ENCODE data around the gene KLRD1.

DNA sequence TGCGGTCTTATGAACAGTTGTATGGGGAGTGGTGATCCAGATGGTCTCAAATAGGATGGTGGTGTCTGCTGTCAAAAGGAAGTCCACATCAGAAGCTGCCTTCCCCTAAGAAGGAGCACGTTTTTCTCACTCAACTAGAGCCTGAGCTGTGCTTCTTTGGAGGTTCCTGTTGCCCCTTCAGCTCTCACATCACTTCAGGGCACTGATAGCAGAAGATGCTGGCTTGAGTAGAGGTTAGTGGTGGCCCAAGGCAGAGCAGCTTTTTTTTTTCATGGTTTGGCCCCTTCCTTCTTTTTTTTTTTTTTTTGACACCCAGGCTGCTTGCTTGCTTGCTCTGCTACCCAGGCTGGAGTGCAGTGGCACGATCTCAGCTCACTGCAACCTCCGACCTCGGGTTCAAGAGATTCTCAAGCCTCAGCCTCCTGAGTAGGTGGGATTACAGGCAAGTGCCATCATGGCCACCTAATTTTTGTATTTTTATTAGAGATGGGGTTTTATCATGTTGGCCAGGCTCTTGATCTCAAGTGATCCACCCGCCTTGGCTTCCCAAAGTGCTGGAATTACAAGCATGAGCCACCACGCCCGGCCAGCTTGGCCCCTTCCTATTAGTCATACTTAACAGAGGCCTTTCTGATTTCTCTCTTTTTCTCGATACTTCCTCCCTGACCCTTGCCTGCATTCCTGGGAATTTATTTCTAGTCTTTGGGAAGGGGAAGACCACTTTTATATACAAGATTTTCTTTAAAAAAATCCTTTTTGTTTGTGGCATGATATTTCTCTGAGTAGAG, 31.6 kb downstream of the KLRD1 start:
- no peak for TF ChIP-seq RARB (CRISPR knock-in tag; IDR thresholded peaks at IDR 0.05)
- TF ChIP-seq GLIS3 (CRISPR knock-in tag; IDR thresholded peaks at IDR 0.05), result no peak
- no peak for TF ChIP-seq SNAI2 (CRISPR knock-in tag; IDR thresholded peaks at IDR 0.05)
- TF ChIP-seq PPARA (CRISPR knock-in tag; IDR thresholded peaks at IDR 0.05; ENCODE audit: borderline replicate concordance), result no peak
- TF ChIP-seq ARNTL (CRISPR knock-in tag; IDR thresholded peaks at IDR 0.05; ENCODE audit: borderline replicate concordance, low read depth), result no peak
- TF ChIP-seq ZFP30 (CRISPR knock-in tag; IDR thresholded peaks at IDR 0.05), result no peak
- no peak for TF ChIP-seq ZNF70 (CRISPR knock-in tag; IDR thresholded peaks at IDR 0.05)
- no peak for TF ChIP-seq ZFP3 (CRISPR knock-in tag; IDR thresholded peaks at IDR 0.05)
- TF ChIP-seq, protein P1, sequence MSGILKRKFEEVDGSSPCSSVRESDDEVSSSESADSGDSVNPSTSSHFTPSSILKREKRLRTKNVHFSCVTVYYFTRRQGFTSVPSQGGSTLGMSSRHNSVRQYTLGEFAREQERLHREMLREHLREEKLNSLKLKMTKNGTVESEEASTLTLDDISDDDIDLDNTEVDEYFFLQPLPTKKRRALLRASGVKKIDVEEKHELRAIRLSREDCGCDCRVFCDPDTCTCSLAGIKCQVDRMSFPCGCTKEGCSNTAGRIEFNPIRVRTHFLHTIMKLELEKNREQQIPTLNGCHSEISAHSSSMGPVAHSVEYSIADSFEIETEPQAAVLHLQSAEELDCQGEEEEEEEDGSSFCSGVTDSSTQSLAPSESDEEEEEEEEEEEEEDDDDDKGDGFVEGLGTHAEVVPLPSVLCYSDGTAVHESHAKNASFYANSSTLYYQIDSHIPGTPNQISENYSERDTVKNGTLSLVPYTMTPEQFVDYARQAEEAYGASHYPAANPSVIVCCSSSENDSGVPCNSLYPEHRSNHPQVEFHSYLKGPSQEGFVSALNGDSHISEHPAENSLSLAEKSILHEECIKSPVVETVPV (CRISPR knock-in tag; IDR thresholded peaks at IDR 0.05), result no peak
- TF ChIP-seq TCF4 (CRISPR knock-in tag; IDR thresholded peaks at IDR 0.05; ENCODE audit: borderline replicate concordance), result no peak
- TF ChIP-seq, protein P2, sequence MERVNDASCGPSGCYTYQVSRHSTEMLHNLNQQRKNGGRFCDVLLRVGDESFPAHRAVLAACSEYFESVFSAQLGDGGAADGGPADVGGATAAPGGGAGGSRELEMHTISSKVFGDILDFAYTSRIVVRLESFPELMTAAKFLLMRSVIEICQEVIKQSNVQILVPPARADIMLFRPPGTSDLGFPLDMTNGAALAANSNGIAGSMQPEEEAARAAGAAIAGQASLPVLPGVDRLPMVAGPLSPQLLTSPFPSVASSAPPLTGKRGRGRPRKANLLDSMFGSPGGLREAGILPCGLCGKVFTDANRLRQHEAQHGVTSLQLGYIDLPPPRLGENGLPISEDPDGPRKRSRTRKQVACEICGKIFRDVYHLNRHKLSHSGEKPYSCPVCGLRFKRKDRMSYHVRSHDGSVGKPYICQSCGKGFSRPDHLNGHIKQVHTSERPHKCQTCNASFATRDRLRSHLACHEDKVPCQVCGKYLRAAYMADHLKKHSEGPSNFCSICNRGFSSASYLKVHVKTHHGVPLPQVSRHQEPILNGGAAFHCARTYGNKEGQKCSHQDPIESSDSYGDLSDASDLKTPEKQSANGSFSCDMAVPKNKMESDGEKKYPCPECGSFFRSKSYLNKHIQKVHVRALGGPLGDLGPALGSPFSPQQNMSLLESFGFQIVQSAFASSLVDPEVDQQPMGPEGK (CRISPR knock-in tag; IDR thresholded peaks at IDR 0.05; ENCODE audit: borderline replicate concordance), result no peak
- TF ChIP-seq ESRRG (CRISPR knock-in tag; IDR thresholded peaks at IDR 0.05), result no peak
- no peak for TF ChIP-seq CSDC2 (CRISPR knock-in tag; IDR thresholded peaks at IDR 0.05)
